PC-3 (cell line): Measurements from ENCODE around the gene TNFAIP8. TPM values are rescaled to one million over a fixed set of nuclear protein-coding genes. Genes with fewer than 3 reads are reported as not detected.

Experiments
- ATAC-seq: fragments of 200-7000 bp; cut with Tn5 transposase; 2 replicates; pipeline ENCODE4 v1.9.1; 2020; ENCODE audit warnings: mild to moderate bottlenecking, moderate library complexity
- BruUV-seq: library from RNA; stranded (reverse); fragments of 400-500 nt; replicated peaks from 2 replicates; lab custom pipeline; 2021; lab: Mats Ljungman, UMichigan
- CTCF ChIA-PET: fragments of 300-600 bp; sonication (Branson Sonifier 250); formaldehyde crosslinking; loops from one replicate; lab custom pipeline; 2022; ENCODE audit warnings: antibody characterized with exemption; lab: Charles Lee
- POLR2A ChIA-PET: fragments of 300-600 bp; sonication (Branson Sonifier 250); formaldehyde crosslinking; loops from one replicate; lab custom pipeline; 2022; ENCODE audit warnings: antibody characterized with exemption; ENCODE audit not compliant: unreplicated experiment; lab: Charles Lee
- DNase-seq: peaks from one replicate; pipeline ENCODE4 v3.0.0-alpha.2; 2015
- H2AFZ ChIP-seq: fragments of 300-600 bp; sonication (generic); 2 replicates; pipeline ENCODE4 v1.6.0; 2016; ENCODE audit warnings: antibody characterized with exemption, low read length
- H3F3A ChIP-seq: fragments of 300-600 bp; sonication (generic); one replicate; pipeline ENCODE4 v1.6.0; 2017; ENCODE audit warnings: antibody characterized with exemption, low read length, control low read depth, mild to moderate bottlenecking; ENCODE audit not compliant: unreplicated experiment
- H3K27ac ChIP-seq: fragments of 300-600 bp; sonication (generic); 2 replicates; pipeline ENCODE4 v1.5.1; 2016; ENCODE audit warnings: mild to moderate bottlenecking, low read length
- H3K27me3 ChIP-seq: fragments of 300-600 bp; sonication (generic); 2 replicates; pipeline ENCODE4 v1.6.1; 2016; ENCODE audit warnings: low read length, mixed read lengths
- H3K36me3 ChIP-seq: fragments of 300-600 bp; sonication (generic); 2 replicates; pipeline ENCODE4 v1.6.1; 2016; ENCODE audit warnings: low read depth, mixed run types, low read length, mixed read lengths
- H3K4me1 ChIP-seq: fragments of 300-600 bp; sonication (generic); 2 replicates; pipeline ENCODE4 v1.5.1; 2016; ENCODE audit warnings: low read length; ENCODE audit not compliant: insufficient read depth
- H3K4me2 ChIP-seq: fragments of 300-600 bp; sonication (generic); 2 replicates; pipeline ENCODE4 v1.6.0; 2016; ENCODE audit warnings: low read length
- H3K4me3 ChIP-seq: fragments of 300-600 bp; sonication (generic); 2 replicates; pipeline ENCODE4 v1.5.1; 2016; ENCODE audit warnings: mild to moderate bottlenecking, low read length, mixed read lengths
- H3K79me2 ChIP-seq: fragments of 300-600 bp; sonication (generic); 2 replicates; pipeline ENCODE4 v1.6.1; 2017; ENCODE audit warnings: low read length, mixed read lengths
- H3K9ac ChIP-seq: fragments of 300-600 bp; sonication (generic); 2 replicates; pipeline ENCODE4 v1.6.0; 2016; ENCODE audit warnings: mild to moderate bottlenecking, low read length
- H3K9me2 ChIP-seq: fragments of 300-600 bp; sonication (generic); replicated peaks from 2 replicates; pipeline ENCODE4 v1.6.1; 2016; ENCODE audit warnings: mixed run types, low read length, mixed read lengths
- H3K9me3 ChIP-seq: fragments of 300-600 bp; sonication (generic); 2 replicates; pipeline ENCODE4 v1.6.1; 2016; ENCODE audit warnings: low read length, mixed read lengths
- H4K20me1 ChIP-seq: fragments of 300-600 bp; sonication (generic); 2 replicates; pipeline ENCODE4 v1.6.1; 2016; ENCODE audit warnings: low read length, mixed read lengths
- EZH2 ChIP-seq: fragments of 300-600 bp; sonication (generic); IDR thresholded peaks from one replicate; pipeline ENCODE4 v1.6.1; 2017; ENCODE audit warnings: antibody characterized with exemption, mild to moderate bottlenecking, low read length; ENCODE audit not compliant: unreplicated experiment
- EZH2phosphoT487 ChIP-seq: fragments of 300-600 bp; sonication (generic); IDR thresholded peaks from 2 replicates; pipeline ENCODE4 v1.6.1; 2018; ENCODE audit warnings: mild to moderate bottlenecking, antibody characterized with exemption, low read length, borderline replicate concordance
- intact Hi-C: fragments of 100-400 bp; cut with micrococcal nuclease; formaldehyde crosslinking; loops from 2 replicates; pipeline ENCODE4 v1.9.0; 2023
- total RNA-seq: library from RNA; depleted of rRNA; stranded (reverse); fragments of >200 nt; gene quantifications from 2 replicates; pipeline ENCODE4 v1.2.3, GENCODE V29; 2014
- TF ChIP-seq, protein P1 (sequence below): fragments of 300-600 bp; sonication (generic); conservative IDR thresholded peaks from 2 replicates; pipeline ENCODE4 v1.5.1; 2017; ENCODE audit warnings: antibody characterized with exemption, low read depth, mild to moderate bottlenecking, low read length

Gene TNFAIP8
- total RNA-seq, 1 experiment from 2014 or later, result 20.0 TPM

- intact Hi-C loops, result no loop called here
- no peaks in the 10 kb centered on the region for H3K9me2 ChIP-seq
- H2AFZ ChIP-seq, result no peak overlapping the region
- H3K79me2 ChIP-seq, result 0 out of 2 replicates have a peak, but pooled peaks cover 3% of the 10 kb centered on the region
- no peaks in the 10 kb centered on the region for H3F3A ChIP-seq
- CTCF ChIA-PET, result no interaction called here
- DNase-seq (no peak), ATAC-seq (no peak)
- TF ChIP-seq, protein P1, sequence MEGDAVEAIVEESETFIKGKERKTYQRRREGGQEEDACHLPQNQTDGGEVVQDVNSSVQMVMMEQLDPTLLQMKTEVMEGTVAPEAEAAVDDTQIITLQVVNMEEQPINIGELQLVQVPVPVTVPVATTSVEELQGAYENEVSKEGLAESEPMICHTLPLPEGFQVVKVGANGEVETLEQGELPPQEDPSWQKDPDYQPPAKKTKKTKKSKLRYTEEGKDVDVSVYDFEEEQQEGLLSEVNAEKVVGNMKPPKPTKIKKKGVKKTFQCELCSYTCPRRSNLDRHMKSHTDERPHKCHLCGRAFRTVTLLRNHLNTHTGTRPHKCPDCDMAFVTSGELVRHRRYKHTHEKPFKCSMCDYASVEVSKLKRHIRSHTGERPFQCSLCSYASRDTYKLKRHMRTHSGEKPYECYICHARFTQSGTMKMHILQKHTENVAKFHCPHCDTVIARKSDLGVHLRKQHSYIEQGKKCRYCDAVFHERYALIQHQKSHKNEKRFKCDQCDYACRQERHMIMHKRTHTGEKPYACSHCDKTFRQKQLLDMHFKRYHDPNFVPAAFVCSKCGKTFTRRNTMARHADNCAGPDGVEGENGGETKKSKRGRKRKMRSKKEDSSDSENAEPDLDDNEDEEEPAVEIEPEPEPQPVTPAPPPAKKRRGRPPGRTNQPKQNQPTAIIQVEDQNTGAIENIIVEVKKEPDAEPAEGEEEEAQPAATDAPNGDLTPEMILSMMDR, result no peak
- no peak for TF ChIP-seq EZH2
- H3K4me1 ChIP-seq, result no peaks in the 10 kb centered on the region
- no peaks in the 10 kb centered on the region for H3K9me3 ChIP-seq
- H3K27ac ChIP-seq, result no peak overlapping the region
- no peak overlapping the region for H3K4me2 ChIP-seq
- BruUV-seq, result no TSS peak
- no peaks in the 10 kb centered on the region for H3K36me3 ChIP-seq
- no peak overlapping the region for H3K4me3 ChIP-seq
- H4K20me1 ChIP-seq, result no peaks in the 10 kb centered on the region
- no peaks in the 10 kb centered on the region for H3K27me3 ChIP-seq
- no peak overlapping the region for H3K9ac ChIP-seq
- POLR2A ChIA-PET, result no interaction called here
These were observed 19.1 kb downstream of the TNFAIP8 start for GRCh38 chr5:119374901-119375300.

GRCh38 chr5:119377066-119377465 lies 21.2 kb downstream of the TNFAIP8 start:
- Histone ChIP-seq H3K9ac (no peak overlapping the region), H3K4me3 (no peak overlapping the region), H3K27ac (no peak overlapping the region), H3K9me3 (no peaks in the 10 kb centered on the region), H3K27me3 (no peaks in the 10 kb centered on the region), H3K36me3 (no peaks in the 10 kb centered on the region), H3K4me2 (no peak overlapping the region), H3K9me2 (no peaks in the 10 kb centered on the region), H3F3A (no peaks in the 10 kb centered on the region), H3K79me2 (no peaks in the 10 kb centered on the region), H3K4me1 (no peaks in the 10 kb centered on the region), H4K20me1 (no peaks in the 10 kb centered on the region), H2AFZ (no peak overlapping the region)
- DNase-seq, result no peak
- TF ChIP-seq, protein P1, result no peak
- no peak for TF ChIP-seq EZH2phosphoT487
- no peak for TF ChIP-seq EZH2
- no TSS peak for BruUV-seq
- CTCF ChIA-PET, result no interaction called here
- POLR2A ChIA-PET, result no interaction called here
- no peak for ATAC-seq
- intact Hi-C loops, result no loop called here

DNA sequence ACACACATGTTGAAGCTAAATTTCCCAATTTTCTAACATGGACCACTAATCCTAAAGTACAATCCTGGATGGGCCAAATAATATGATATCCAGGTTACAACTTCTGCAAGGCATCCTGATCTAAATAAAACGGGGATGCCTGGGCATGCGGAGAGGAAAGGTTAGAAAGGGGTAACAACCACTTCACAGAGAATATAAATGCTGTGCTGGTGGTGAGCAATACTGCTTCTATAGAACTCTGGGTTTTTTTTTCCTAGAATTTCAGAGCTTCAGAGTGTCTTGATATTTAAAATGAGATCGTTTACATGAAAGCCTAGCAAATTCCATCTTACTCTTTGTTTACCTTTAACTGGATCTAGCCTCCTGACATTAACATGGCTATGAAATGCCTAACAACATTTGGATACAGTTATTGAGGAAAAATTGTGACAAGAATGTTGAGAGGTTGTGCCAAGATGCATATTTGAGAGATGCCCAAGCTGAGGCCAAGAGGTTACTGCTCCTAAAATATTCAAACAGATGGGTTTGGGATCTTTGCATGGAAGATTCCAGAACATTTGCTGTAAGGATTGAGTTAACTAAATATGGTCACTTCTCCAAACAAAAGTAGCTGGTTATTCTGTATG lies 22.4 kb downstream of the TNFAIP8 start:
- POLR2A ChIA-PET, result no interaction called here
- no peak for ATAC-seq
- no peak overlapping the region for H3K27ac ChIP-seq

More for the DNA sequence above, 22.4 kb downstream of the TNFAIP8 start:
- Histone ChIP-seq H2AFZ (no peak overlapping the region), H3K4me1 (no peaks in the 10 kb centered on the region), H3K9me2 (no peaks in the 10 kb centered on the region), H3K27me3 (no peaks in the 10 kb centered on the region), H3K4me2 (no peak overlapping the region), H3K9me3 (no peaks in the 10 kb centered on the region), H3K4me3 (no peak overlapping the region), H4K20me1 (no peaks in the 10 kb centered on the region), H3K9ac (no peak overlapping the region), H3K36me3 (no peaks in the 10 kb centered on the region), H3K79me2 (no peaks in the 10 kb centered on the region), H3F3A (no peaks in the 10 kb centered on the region)
- CTCF ChIA-PET, result no interaction called here
- TF ChIP-seq EZH2phosphoT487 (no peak), EZH2 (no peak)
- TF ChIP-seq, protein P1, result no peak
- no TSS peak for BruUV-seq
- no peak for DNase-seq
- intact Hi-C loops, result no loop called here
